ENCODE results near the gene TBC1D32.
A peak's percentile ranks its signal among the peaks of the same experiment; 100 is the strongest.
"Not testable (repeated sequence)": the region's sequence is repeated elsewhere in the genome, so short reads cannot be mapped to it uniquely, and the experiment has no call there.

Gene TBC1D32

GRCh38 chr6:121333196-121333595 is 1.1 kb downstream of the TBC1D32 start:
- DNase-seq (ENCODE audit: low spot score), result no peak

- DNase-seq (ENCODE audit: low spot score), result no peak
Observed at GRCh38 chr6:121330516-121330915, 3.8 kb downstream of the TBC1D32 start.

- DNase-seq (ENCODE audit: low spot score), result no peak
Observed at GRCh38 chr6:121321282-121321681, 13.0 kb downstream of the TBC1D32 start.

- no peak for DNase-seq (ENCODE audit: low spot score)
Observed at GRCh38 chr6:121319603-121320002, 14.7 kb downstream of the TBC1D32 start.

GRCh38 chr6:121319112-121319553 is 15.1 kb downstream of the TBC1D32 start:
- no peak for DNase-seq (ENCODE audit: low spot score)

GRCh38 chr6:121314381-121315112 is 19.7 kb downstream of the TBC1D32 start:
- no peak for DNase-seq (ENCODE audit: low spot score)

GRCh38 chr6:121311814-121312213 is 22.5 kb downstream of the TBC1D32 start:
- not testable (repeated sequence) for DNase-seq (ENCODE audit: low spot score)

- DNase-seq (ENCODE audit: low spot score), result no peak
Observed at GRCh38 chr6:121310495-121310894, 23.8 kb downstream of the TBC1D32 start.

- DNase-seq (ENCODE audit: low spot score), result no peak
Observed at GRCh38 chr6:121309768-121310469, 24.4 kb downstream of the TBC1D32 start.

- DNase-seq (ENCODE audit: low spot score), result peak; percentile 20
Observed at GRCh38 chr6:121305957-121306607, 28.2 kb downstream of the TBC1D32 start.

GRCh38 chr6:121302882-121303281 is 31.4 kb downstream of the TBC1D32 start:
- no peak for DNase-seq (ENCODE audit: low spot score)

- not testable (repeated sequence) for DNase-seq (ENCODE audit: low spot score)
Observed at GRCh38 chr6:121301156-121301555, 33.1 kb downstream of the TBC1D32 start.

GRCh38 chr6:121297694-121298093 is 36.6 kb downstream of the TBC1D32 start:
- no peak for DNase-seq (ENCODE audit: low spot score)

- DNase-seq (ENCODE audit: low spot score), result no peak
Observed at GRCh38 chr6:121285041-121285440, 49.2 kb downstream of the TBC1D32 start.

- no peak for DNase-seq (ENCODE audit: low spot score)
Observed at GRCh38 chr6:121274666-121275295, 59.5 kb downstream of the TBC1D32 start.

- DNase-seq (ENCODE audit: low spot score), result no peak
Observed at GRCh38 chr6:121263742-121264141, 70.5 kb downstream of the TBC1D32 start.

GRCh38 chr6:121260651-121261102 is 73.6 kb downstream of the TBC1D32 start:
- DNase-seq (ENCODE audit: low spot score), result no peak

- DNase-seq (ENCODE audit: low spot score), result no peak
Observed at GRCh38 chr6:121247386-121247785, 86.9 kb downstream of the TBC1D32 start.

GRCh38 chr6:121242386-121242785 is 91.9 kb downstream of the TBC1D32 start:
- no peak for DNase-seq (ENCODE audit: low spot score)

GRCh38 chr6:121237859-121238258 is 96.4 kb downstream of the TBC1D32 start:
- no peak for DNase-seq (ENCODE audit: low spot score)

- DNase-seq (ENCODE audit: low spot score), result no peak
Observed at GRCh38 chr6:121236984-121237383, 97.3 kb downstream of the TBC1D32 start.

- no peak for DNase-seq (ENCODE audit: low spot score)
Observed at GRCh38 chr6:121235386-121235785, 98.9 kb downstream of the TBC1D32 start.

Measured in putamen (tissue), 1 donor.